ENCODE data around the gene WIPF3.

WIPF3 gene

DNA sequence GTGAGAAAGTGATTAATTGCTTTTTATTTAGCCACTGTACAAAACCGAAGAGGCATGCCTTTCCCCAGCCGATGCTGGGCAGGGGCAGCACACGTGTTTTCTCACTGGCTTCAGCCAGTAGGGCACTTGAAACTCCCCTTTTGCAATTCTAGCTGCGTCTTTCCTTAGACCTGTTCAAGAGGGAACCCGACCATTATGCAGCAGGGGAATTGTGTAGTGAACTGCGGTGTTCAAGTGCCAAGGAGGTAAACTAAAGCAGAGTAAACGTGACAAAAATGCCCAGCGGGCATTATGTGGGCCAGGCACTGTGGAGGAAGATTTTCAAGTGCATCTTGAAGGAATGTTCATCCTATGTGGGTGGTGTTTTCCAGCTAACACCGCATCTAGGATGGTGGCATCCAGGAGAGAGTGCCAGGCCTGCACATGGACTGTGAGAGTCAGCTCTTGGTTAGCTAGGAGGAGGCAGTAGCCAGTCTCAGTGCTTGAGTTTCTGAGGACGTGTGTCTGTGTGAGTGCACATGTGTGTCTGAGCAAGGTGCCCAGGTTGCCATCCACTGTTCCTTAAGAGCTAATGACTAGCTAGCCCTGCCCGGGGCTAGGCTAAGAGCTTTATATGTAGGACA is 3.3 kb downstream of the WIPF3 start:
- DNase-seq (ENCODE audit: low spot score), result no peak

DNA sequence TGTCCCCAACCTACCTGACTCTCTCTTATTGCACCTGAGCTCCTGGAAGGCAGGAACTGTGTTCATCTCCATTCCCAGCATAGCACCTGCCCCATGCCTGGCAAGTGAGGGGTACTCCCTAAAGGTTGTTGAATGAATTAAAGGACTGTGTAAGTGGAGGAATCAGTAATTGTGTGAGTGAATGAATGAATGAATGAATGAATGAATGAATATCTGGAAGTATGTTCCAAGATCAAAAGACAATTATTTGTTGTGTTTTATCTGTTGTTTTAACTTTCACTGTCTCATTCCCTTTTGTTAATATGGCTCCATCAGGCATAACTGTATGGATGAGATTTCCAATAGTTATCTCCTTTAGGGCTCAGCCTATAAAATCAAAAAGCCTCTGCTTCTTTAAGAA is 4.0 kb downstream of the WIPF3 start:
- no peak for DNase-seq (ENCODE audit: low spot score)

DNA sequence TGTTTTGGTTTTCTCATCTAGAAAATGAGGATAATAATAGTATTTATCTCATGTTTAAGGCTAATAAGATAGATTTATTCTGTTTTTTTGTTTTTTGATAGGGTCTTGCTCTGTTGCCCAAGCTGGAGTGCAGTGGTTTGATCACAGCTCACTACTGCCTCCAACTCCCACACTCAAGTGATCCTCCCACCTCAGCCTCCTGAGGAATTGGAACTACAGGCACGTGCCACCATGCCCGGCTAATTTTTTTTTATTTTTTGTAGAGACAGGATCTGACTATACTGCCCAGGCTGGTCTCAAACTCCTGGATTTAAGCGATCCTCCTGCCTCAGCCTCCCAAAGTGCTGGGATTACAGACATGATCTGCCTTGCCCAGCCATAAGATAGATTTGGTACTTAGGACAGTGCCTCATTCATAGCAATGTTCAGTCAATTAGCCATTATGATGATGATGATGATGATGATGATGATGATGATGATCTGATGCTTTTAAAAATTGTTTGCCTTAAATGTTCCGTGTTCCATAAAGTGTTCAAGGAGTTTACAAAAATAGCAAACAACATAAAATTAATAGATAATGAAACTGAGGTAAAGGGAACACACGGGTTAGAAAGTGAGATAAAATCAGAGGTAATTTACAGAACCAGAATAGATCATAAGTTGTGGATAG is 4.6 kb downstream of the WIPF3 start:
- no peak for DNase-seq (ENCODE audit: low spot score)

DNA sequence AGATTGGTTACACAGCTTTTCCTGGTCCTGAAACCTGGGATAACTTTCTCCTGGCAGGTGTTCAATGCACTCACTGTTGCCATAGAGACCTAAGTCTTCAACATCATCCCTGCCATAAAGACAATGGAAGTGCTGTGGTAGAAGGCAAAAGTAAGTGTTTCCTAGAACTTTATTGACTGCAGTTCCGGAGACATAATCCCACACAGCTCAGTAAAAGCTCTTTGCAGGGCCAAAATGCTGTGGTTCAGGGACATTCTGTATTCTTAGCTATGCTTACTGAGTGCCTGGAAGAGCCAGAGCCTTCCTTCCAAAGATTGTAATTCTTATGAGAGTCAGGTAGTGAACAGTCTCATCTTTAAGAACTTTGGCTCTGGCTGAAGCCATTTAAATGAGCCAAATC is 5.3 kb downstream of the WIPF3 start:
- DNase-seq (ENCODE audit: low spot score), result no peak

DNA sequence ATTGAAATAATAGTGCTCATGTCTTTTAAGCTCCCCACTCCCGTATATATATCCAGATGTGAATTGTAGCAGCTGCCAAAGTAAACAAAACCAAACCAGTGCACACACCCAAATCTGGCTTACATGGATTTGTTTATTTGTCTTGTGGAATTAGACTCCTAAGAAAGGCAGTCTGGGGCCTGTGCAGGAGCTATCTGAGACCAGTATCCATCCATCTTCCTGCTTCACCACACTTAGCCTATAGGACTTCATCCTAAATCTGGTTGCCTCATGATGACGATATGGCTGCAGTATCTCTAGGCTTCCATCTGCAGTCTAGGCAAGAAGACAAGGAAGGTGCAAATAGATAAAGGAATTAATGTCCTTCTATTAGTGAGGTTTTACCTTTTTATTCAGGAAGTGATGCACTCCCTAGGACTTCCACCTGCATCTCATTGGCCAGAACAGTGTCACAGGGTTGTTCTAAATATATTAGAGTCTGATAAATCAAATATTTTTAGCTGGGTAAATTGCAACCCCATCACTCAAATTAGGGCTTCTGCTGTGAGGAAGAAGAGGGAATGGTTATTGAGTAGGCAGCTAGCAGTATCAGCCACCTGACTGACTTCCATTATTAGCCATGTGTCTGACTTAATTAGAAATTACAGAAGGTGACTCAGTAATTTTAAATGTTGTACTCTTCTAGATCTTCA is 6.0 kb downstream of the WIPF3 start:
- DNase-seq (ENCODE audit: low spot score), result no peak

DNA sequence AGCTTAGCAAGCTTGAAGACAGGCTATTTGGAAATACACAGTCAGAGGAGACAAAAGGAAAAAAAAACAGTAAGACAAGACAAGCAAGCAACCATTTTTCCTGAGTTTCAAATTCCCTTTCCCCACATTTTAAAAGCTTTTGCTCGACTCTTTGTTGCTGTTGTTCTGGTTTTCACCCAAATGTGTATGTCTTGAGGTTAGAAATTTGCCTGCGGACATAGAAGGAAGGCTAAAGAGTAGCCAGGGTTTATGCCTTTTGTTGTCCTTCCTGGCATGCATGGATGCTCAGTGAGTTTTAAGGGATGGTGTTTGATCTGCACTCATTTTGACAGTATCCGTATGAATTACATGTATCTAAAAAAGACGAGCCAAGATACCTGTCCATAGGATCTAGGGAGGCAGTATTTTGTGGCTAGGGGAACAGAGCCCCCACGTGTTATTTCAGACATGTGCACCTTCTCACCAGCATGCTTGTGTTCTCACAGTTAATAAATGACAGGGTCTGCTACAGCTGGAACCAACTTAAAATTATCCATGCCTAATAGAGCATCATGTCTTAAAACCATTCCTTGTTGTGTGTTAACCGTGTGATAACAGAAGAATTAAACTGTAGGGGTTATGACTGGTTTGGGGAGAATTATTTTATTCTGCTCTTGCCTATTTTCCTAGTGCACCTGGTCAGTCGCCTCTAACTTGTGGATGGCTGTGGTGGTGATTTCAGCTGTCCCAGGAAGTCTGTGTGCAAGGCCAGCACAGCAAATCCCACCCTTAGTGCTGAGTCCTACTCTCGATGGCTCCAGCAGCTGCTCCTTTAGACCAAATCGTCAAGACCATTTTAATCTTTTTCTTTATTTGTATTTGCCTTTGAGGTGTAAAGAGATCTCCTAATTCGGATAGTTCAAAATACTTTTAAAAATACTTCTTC is 9.1 kb downstream of the WIPF3 start:
- DNase-seq (ENCODE audit: low spot score), result no peak

DNA sequence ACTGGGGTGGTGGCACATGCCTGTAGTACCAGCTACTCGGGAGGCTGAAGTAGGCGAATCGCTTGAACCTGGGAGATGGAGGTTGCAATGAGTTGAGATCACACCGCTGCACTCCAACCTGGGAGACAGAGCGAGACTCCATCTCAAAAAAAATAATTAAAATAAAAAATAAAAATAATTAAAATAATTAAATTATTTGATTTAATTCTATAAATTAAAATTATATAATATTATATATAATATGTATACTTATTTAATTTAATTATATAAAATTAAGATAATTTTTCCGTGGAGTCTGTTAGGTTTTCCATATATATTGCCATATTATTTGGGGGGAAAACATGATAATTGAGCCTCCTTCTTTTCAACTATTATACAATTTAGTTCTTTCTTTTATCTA is 12.0 kb downstream of the WIPF3 start:
- DNase-seq (ENCODE audit: low spot score), result no peak

DNA sequence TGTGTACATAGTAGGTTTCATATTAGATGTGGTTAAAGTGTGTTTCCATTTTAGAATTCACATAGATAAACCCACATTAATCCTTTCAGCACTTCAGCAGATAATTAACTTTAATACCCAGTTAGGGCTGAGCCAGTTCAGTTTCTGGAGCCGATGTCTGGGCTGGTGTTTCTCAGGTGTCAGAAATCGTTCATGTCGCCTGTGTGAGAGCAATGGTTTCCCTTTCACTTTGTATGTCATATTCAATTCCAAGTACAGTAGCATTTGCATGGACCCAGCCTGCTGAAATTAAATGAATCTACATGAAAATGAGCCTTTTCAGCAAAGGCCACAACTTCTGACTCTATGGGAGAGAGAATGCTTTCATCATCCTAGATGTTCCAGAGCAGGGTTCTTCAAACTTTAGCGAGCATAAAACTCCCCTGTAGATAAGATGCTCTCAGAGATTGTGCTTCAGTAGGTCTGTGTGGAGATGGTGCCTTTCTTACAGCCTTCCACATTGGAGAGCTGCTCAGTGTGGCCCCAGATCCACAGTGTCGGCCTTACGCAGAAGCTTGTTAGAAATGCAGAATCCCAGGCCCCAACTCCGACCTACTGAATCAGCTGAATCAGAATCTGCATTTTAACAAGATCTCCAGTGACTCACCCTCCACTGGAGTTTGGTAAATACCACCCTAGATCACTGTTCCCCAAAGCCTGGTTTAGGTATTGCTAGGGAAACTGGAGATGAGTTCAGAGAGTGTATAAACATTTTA is 19.6 kb downstream of the WIPF3 start:
- no peak for DNase-seq (ENCODE audit: low spot score)

DNA sequence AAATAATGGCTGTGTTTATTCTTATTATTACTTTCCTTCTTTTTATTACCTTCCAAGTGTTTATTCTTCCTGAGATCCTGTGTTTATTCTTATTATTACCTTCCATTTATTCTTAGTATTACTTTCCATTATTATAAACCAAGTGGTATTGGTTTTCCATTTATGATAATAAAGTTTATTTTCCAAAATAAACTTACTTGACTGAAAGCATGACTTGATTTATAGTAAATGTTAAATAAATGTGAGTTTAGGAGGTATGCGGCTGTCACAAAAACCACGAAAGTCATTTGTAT is 20.2 kb downstream of the WIPF3 start:
- DNase-seq (ENCODE audit: low spot score), result no peak

DNA sequence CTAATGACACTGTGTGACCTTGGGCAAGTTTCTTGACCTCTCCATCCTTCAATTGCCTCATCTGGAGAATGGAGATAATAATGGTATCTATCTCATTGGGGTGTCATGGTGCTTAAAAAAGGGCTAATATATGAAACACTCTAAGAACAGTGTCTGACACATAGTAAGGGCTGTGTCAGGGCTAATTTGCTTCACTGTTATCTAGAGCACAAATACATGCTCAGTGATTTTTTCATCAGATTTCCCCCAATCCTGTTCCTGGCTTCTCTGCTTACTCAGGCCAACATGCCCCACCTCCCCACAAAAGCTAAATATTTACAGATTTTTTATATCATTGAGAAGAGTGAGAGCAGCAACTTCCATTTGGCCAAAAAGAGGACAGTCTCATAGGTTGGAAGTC is 20.6 kb downstream of the WIPF3 start:
- DNase-seq (ENCODE audit: low spot score), result no peak

DNA sequence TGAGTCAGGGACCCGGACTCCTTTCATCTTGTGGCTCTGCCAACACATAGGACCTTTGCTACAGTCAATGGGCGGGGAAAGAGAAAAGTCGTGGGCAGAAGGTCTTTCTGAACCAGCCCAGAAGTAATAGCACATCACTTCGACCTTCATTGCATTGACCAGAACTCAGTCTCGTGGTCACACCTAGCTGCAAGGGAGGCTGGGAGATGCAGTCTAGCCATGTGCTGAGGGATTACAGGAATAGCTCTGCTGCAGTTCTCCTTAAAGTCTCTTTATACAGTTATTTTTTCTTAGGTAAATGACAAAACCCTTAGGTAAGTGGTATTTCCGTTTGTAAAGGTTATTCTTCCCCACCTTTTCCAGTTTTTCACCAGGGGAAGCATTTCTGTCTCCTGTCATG is 25.4 kb downstream of the WIPF3 start:
- no peak for DNase-seq (ENCODE audit: low spot score)

DNA sequence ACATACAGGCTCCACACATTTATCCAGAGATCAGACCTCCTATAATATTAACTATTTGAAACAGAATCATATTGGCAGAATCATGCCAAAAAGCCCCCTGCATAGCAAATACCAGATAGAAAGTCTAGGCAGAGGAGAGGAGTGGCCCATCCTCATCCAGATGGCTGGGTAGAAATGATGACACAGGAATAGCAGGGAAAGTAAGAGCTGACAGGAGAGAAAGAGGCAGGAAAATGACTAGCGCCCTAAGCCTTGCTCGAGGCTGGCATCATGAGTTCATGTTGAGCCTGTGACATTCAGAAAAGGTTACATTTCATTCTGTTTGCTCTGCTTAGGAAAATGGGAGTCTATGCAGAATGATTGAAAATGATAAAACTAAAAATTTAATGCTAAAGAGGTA is 27.6 kb downstream of the WIPF3 start:
- no peak for DNase-seq (ENCODE audit: low spot score)

DNA sequence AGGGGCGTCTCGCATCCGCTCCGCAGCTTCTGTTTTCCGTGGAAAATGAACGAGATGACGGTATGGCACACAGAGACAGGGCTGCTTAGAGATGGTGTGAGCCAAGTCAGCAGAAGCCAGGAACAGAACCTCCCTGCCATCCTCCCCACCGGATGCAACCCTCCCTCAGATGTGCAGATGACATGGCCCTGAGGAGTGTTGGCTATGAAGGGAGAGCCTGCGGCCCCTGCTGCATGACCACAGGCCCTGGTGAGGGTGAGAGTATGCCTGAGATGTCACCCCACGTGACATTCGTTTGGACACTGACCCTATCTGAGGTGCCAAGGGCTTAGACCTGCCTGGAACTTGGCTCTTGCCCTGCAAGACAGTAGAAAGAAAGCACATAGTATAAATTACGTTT is 29.4 kb downstream of the WIPF3 start:
- DNase-seq (ENCODE audit: low spot score), result no peak

DNA sequence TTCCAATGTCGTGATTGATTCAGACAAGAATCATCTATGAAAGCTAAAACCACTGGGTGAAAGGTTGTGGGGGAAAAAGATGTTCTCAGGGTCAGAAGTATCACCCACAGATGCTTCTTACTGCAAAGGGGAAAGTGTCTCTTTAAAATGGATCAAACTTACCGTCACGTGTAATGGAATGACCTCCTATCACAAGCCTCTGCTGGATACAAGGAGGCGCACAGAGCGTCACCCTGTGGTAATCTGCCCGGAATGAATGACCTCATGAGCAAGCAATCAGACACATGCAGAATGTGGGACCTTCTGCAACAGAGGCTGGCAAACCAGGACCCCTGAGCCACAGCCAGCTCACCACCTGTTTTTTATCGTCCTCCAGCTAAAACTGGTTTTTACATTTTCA is 33.0 kb downstream of the WIPF3 start:
- no peak for DNase-seq (ENCODE audit: low spot score)

DNA sequence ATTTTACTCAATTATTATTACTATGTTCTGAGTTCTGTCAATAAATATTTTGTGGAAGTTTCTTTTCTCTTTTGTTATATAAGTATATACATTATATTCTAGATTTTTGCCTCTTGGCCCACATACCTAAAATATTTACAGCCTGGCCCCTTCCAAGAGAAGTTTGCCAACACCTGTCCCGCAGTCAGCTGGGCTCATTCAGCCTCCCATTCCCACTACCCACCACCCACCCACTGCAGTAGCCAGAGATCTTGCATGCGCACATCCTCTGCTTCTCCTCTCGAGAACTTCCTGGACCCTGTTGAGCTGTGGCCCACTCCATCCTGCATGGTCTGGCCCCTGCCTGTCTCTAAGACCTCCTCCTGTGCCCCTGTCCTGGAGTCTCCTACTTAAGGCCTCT is 33.6 kb downstream of the WIPF3 start:
- DNase-seq (ENCODE audit: low spot score), result no peak

DNA sequence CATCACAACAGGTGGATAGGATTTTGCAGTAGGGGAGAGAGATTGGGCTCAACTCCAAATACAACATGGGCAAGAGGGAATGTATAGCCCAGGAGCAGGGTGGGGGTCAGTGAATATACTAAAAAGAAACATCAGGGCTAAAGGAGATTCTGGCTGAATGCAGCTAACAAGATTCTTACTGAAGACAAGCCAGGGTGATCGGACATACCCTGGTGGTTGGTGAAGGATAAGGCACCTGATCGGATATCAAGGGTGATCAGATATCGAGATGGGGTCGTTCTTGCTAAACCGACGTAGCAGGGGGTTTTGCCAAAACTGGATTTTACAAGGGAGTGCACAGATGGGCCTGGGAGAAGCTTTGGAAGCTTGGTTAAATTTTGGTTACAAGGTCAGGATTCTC is 34.4 kb downstream of the WIPF3 start:
- DNase-seq (ENCODE audit: low spot score), result no peak

DNA sequence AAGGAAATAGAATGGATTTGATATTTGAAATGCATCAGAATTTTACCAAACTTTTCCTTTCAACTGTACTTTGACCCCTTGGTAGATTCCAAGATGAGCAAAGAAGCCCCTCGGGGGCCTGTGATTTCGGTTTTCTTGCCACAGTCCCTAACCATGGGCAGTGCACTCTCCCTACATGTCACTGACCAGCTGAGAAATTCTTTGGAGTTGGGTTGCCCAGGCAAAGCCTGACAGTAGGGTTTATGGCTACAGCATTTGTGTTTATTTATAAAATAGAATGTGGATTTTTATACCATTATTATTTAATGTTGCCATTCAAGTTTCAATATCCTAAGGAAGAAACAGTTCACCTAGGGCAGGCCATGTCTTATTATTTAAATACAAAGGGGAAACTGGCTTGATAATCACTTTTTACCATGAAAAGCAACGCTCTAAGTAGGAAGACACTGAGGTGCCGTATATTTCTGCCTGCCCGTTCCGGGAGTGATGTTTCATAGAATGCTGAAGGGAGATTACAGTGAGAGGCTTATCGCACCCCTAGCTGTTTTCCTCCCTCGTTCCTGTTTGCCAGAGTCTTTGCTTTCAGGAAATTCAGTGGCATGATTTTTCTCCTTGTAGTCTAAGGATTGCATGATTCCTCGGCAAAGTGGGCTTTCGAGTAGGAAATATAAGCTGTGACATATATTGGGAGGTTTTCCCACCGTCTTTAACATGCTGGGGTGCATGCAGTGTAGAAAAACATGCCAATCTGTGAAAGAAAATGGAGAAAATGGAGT is 35.8 kb downstream of the WIPF3 start:
- no peak for DNase-seq (ENCODE audit: low spot score)

DNA sequence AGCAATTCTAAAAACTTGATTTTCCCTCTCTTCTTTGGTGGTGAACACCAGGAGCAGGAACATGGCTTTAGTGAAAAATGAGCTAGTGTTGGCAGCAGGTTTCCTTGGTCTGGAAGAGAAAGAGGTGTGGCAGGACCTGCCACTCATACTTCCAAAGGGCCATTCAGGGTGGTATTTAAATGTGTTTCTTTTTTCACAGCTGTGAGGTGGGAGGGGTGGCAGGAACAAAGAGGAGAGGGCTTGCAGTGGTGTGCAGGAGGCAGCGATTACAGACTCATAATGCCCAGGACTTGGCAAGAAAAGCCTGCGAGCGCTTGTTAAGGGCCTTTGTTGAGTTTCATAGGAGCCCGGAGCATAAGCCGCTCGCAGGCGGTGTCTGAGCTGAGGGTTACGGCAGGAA is 36.8 kb downstream of the WIPF3 start:
- DNase-seq (ENCODE audit: low spot score), result no peak

DNA sequence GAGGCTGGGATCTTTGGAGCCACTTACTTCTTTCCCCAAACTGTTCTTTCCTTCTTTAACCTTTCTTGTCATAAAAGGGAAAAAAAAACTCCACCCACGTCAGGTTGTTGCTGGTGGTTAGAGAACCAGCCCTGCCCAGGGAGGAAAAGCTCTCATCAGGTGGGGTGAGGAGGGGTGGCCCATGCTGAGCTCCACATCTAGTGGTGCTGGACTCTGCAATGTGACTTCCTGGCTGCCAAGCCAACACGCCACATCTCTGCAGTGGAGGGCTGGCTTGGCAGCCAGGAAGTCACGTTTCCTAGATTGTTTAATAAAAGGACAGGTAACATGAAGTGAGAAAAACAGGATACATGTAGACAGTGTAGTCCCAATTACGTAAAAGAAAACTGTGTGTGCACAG is 37.4 kb downstream of the WIPF3 start:
- DNase-seq (ENCODE audit: low spot score), result no peak

DNA sequence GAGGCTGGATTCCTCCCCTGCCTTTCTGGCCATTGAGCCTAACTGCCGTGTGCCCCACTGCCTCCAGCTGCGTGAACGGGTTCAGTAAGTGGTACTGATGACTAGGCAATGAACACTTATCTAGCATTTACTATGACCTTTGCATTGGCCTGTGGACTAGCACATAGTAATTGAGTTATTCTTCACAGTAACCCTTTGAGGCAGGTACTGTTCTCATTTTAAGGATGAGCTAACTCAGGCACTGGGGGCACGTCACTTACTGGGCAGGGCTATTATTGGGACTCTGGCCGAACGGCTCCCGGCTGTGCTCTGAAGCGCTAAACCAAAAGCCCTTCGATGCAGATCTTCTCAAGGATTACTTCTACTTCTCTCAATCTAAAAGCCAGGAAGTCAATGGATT is 38.3 kb downstream of the WIPF3 start:
- no peak for DNase-seq (ENCODE audit: low spot score)

DNA sequence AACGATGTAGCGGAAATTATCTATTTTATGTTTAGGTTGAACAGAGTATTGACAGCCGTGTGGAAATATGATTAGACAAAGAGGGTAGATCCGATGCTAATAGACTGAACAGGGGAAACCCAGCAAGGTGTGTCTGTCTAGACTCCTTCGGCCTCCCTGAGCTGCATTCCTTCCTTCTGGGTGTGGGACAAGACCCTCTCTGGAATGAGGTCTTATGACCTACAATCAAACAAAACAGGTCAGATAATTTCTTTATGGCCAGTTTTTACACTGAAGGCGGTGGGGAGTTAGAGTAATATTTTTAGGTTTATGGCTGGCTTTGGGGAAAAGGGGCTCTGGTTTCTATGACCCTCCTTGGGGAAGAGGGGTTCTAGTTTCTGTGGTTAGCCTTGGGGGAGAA is 41.2 kb downstream of the WIPF3 start:
- no peak for DNase-seq (ENCODE audit: low spot score)

Measured in CD4-positive, alpha-beta T cell treated with Interleukin-2 at 100 ng/mL for 4 hours (primary cell).